Ascending aorta (tissue), 2 donors: ENCODE results near the gene TXLNG. TPM values are rescaled to one million over a fixed set of nuclear protein-coding genes. Genes with fewer than 3 reads are reported as not detected.
A peak's percentile ranks its signal among the peaks of the same experiment; 100 is the strongest.

Source experiments
- DNase-seq, 2 donors: peaks; one replicate each; pipeline ENCODE4 v3.0.0-alpha.2; 2019; ENCODE audit warnings: low spot score in 2 of 2
- H3K27ac ChIP-seq, 2 donors: fragments of 200-600 bp; sonication (generic); one replicate each; pipeline ENCODE4 v1.5.1; 2016 to 2017; ENCODE audit warnings: mild to moderate bottlenecking in 1 of 2
- H3K27me3 ChIP-seq: fragments of 200-600 bp; sonication (generic); one replicate; pipeline ENCODE4 v1.5.1; 2017
- H3K36me3 ChIP-seq, 2 donors: fragments of 200-600 bp; sonication (generic); one replicate each; pipeline ENCODE4 v1.5.1; 2016
- H3K4me1 ChIP-seq, 2 donors: fragments of 200-600 bp; sonication (generic); one replicate each; pipeline ENCODE4 v1.5.1; 2016 to 2017; ENCODE audit warnings: mild to moderate bottlenecking in 1 of 2
- H3K4me3 ChIP-seq, 2 donors: fragments of 200-600 bp; sonication (generic); one replicate each; pipeline ENCODE4 v1.5.1; 2016 to 2017; ENCODE audit warnings: mild to moderate bottlenecking in 1 of 2
- H3K9me3 ChIP-seq, 2 donors: fragments of 200-600 bp; sonication (generic); one replicate each; pipeline ENCODE4 v1.5.1; 2016
- CTCF ChIP-seq, 3 experiments: fragments of 200-600 bp in 2 of 3; fragments of 450-650 bp in 1 of 3; sonication (generic) in 2 of 3; IDR thresholded peaks; one replicate each; pipeline ENCODE4 v1.5.1; 2016 to 2019; ENCODE audit warnings: antibody characterized with exemption in 3 of 3, mild to moderate bottlenecking in 1 of 3, moderate library complexity in 1 of 3
- intact Hi-C: fragments of 100-400 bp; cut with DNase I; formaldehyde crosslinking; loops from one replicate; pipeline ENCODE4 v1.15.1; 2023
- total RNA-seq: library from RNA; depleted of rRNA; stranded (reverse); fragments of >200 nt; gene quantifications from one replicate; pipeline ENCODE4 v1.1.0, GENCODE V29; 2016

Gene TXLNG
- total RNA-seq, 1 donor from 2014 or later = 3.9 TPM

- Histone ChIP-seq H3K4me3 (peak overlapping the region; percentile 87 to 89), H3K4me1 (peaks cover 0 to 11% of the 10 kb centered on the region in 2 donors), H3K27me3 (no peaks in the 10 kb centered on the region), H3K36me3 (no peaks in the 10 kb centered on the region), H3K27ac (no peak overlapping the region), H3K9me3 (no peaks in the 10 kb centered on the region)
- peak in 1 of 2 donors; percentile 63 for DNase-seq
- no peak for TF ChIP-seq CTCF (IDR thresholded peaks at IDR 0.05)
- intact Hi-C loops = loop anchor here (1.0 to 5.0 kb wide), 4 partner anchors 66 to 952 kb away; partner anchors contain the start of genes RBBP7, SCML1 and SYAP1
These were observed 773 bp upstream of the TXLNG start for GRCh38 chrX:16785247-16786138.

GRCh38 chrX:16786791-16787735, 797 bp downstream of the TXLNG start:
- peaks cover 0 to 3% of the 10 kb centered on the region in 2 donors for H3K36me3 ChIP-seq
- H3K4me3 ChIP-seq = peak overlapping the region; percentile 87 to 89
- H3K27me3 ChIP-seq = no peaks in the 10 kb centered on the region
- peak overlapping the region; percentile 88 to 90 for H3K27ac ChIP-seq
- TF ChIP-seq CTCF (IDR thresholded peaks at IDR 0.05) = no peak
- no peaks in the 10 kb centered on the region for H3K9me3 ChIP-seq
- DNase-seq = peak in 1 of 2 donors; percentile 63
- intact Hi-C loops = loop anchor here (1.0 to 5.0 kb wide), 4 partner anchors 68 to 950 kb away; partner anchors contain the start of genes RBBP7, SCML1 and SYAP1
- peaks cover 0 to 11% of the 10 kb centered on the region in 2 donors for H3K4me1 ChIP-seq

- H3K27me3 ChIP-seq = no peaks in the 10 kb centered on the region
- intact Hi-C loops = loop anchor here (5.0 kb wide), 2 partner anchors 931 to 949 kb away; partner anchors contain the start of gene SCML1
- H3K4me1 ChIP-seq = peaks cover 0 to 11% of the 10 kb centered on the region in 2 donors
- DNase-seq = peak in 1 of 2 donors; percentile 62
- H3K9me3 ChIP-seq = no peaks in the 10 kb centered on the region
- H3K36me3 ChIP-seq = peaks cover 0 to 5% of the 10 kb centered on the region in 2 donors
- no peak overlapping the region for H3K4me3 ChIP-seq
- TF ChIP-seq CTCF (IDR thresholded peaks at IDR 0.05) = no peak
- no peak overlapping the region for H3K27ac ChIP-seq
These were observed 2.2 kb downstream of the TXLNG start for GRCh38 chrX:16788477-16788876.

- no peaks in the 10 kb centered on the region for H3K27me3 ChIP-seq
- no peak for DNase-seq
- H3K36me3 ChIP-seq = peaks cover 5 to 12% of the 10 kb centered on the region in 2 donors
- H3K27ac ChIP-seq = no peak overlapping the region
- no peak overlapping the region for H3K4me3 ChIP-seq
- intact Hi-C loops = no loop called here
- no peaks in the 10 kb centered on the region for H3K4me1 ChIP-seq
- no peak for TF ChIP-seq CTCF (IDR thresholded peaks at IDR 0.05)
- no peaks in the 10 kb centered on the region for H3K9me3 ChIP-seq
These were observed 10.0 kb downstream of the TXLNG start for GRCh38 chrX:16796298-16796697.

GRCh38 chrX:16797358-16797757, 11.1 kb downstream of the TXLNG start:
- no peak for DNase-seq
- no peak for TF ChIP-seq CTCF (IDR thresholded peaks at IDR 0.05)
- intact Hi-C loops = no loop called here
- no peak overlapping the region for H3K4me3 ChIP-seq
- H3K27me3 ChIP-seq = no peaks in the 10 kb centered on the region
- no peaks in the 10 kb centered on the region for H3K9me3 ChIP-seq
- no peak overlapping the region for H3K27ac ChIP-seq
- peaks cover 5 to 12% of the 10 kb centered on the region in 2 donors for H3K36me3 ChIP-seq
- H3K4me1 ChIP-seq = no peaks in the 10 kb centered on the region
